Thyroid gland (tissue), 4 donors: ENCODE results near the gene CELF4.

Source experiments
- POLR2A ChIP-seq, 2 donors: fragments of 450-650 bp; IDR thresholded peaks; one replicate each; pipeline ENCODE4 v1.6.1; 2017; ENCODE audit warnings: antibody characterized with exemption in 2 of 2, mild to moderate bottlenecking in 2 of 2, moderate library complexity in 1 of 2
- TF ChIP-seq, protein P1 (sequence below), 6 experiments: fragments of 200-600 bp in 3 of 6; fragments of 450-650 bp in 3 of 6; sonication (generic) in 3 of 6; IDR thresholded peaks; one replicate each; pipeline ENCODE4 v1.5.1; 2016 to 2019; ENCODE audit warnings: antibody characterized with exemption in 6 of 6, mild to moderate bottlenecking in 2 of 6, inconsistent platforms in 1 of 6, moderate library complexity in 1 of 6

DNA sequence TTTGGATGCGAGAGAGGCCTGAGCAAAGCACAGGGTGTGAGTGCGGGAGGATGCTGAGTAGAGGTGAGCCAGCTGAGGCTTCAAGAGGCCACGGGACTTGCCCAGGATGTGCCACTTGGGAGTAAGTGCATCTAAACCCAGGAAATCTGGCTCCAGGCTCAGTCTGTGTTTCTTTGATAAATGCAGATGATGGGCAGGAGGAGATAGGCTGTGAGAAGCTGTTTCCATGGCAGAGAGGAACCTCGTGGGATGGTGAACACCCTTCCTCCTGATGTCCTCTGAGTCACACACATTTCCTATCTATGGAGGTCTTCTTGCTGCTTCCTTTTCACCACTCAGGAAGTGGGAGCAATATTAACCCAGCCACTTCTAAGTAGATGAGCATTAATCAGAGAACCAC is 38.4 kb upstream of the CELF4 start:
- TF ChIP-seq, protein P1, sequence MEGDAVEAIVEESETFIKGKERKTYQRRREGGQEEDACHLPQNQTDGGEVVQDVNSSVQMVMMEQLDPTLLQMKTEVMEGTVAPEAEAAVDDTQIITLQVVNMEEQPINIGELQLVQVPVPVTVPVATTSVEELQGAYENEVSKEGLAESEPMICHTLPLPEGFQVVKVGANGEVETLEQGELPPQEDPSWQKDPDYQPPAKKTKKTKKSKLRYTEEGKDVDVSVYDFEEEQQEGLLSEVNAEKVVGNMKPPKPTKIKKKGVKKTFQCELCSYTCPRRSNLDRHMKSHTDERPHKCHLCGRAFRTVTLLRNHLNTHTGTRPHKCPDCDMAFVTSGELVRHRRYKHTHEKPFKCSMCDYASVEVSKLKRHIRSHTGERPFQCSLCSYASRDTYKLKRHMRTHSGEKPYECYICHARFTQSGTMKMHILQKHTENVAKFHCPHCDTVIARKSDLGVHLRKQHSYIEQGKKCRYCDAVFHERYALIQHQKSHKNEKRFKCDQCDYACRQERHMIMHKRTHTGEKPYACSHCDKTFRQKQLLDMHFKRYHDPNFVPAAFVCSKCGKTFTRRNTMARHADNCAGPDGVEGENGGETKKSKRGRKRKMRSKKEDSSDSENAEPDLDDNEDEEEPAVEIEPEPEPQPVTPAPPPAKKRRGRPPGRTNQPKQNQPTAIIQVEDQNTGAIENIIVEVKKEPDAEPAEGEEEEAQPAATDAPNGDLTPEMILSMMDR (IDR thresholded peaks at IDR 0.05) = no peak
- TF ChIP-seq POLR2A (IDR thresholded peaks at IDR 0.05) = no peak
